Heart left ventricle (tissue), 13 donors: ENCODE measurements around the gene SLC22A15.

Experiments used
- POLR2A ChIP-seq, 2 donors: fragments of 450-650 bp; IDR thresholded peaks; one replicate each; pipeline ENCODE4 v1.6.1; 2017; ENCODE audit warnings: antibody characterized with exemption in 2 of 2, mild to moderate bottlenecking in 2 of 2, moderate library complexity in 2 of 2
- TF ChIP-seq, protein P1 (sequence below), 12 donors: fragments of 200-600 bp; sonication (generic) in 4 of 12; IDR thresholded peaks; one replicate each; pipeline versions ENCODE4 v1.5.0 to v1.8.0; 2018 to 2022; ENCODE audit warnings: antibody characterized with exemption in 12 of 12, mild to moderate bottlenecking in 5 of 12
- donor health status: ischemic (EF 13 %, LVEDD 7.1; RV severe dilation, severe dysfunction).
- donor health status: DM: no; HTN: yes; CAD: no.
- donor health status: DM: no; HTN: no; CAD: no.
- donor health status: ischemic (EF 25% LVEDD 6.9; RV normal size, moderate dysfunction).
- donor health status: ischemic (EF 25% LVEDD 5.7; RV mildly dilated, moderate dysfunction).
- donor health status: ischemic (EF 35%, LVEDD 5.7; RV mildly dilated, moderate dysfunction).
- donor health status: nonischemic (EF 11% LVEDD 7.7; RV severe dilation, severe dysfunction).
- donor health status: DM: yes; HTN: yes; CAD: no.
- donor health status: PGD.
- donor health status: ischemic (EF 29% LVEDD 5.4; RV normal size, mild dysfunction).
- donor health status: nonischemic (EF 23%, LVEDD 6.1; RV moderate dilation, normal function).

DNA sequence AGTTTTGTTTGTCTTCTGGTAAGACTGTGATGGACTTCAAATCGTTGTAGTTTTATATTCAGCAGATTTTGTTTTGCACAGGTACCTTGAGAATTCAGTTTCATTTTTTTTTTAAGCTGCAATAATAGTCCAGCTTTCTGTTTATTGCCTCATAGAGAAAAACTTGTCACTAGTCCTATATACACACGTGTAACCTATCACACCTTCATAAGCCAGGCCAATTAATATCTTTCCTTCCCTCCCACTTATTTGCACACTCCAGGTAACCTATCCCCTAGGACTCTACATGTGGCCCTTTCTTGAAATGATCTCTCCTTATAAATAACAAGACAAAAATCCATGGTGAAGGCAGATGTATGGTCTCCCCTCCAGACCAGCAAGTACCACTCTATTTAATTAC lies 62.4 kb downstream of the SLC22A15 start:
- TF ChIP-seq, protein P1, sequence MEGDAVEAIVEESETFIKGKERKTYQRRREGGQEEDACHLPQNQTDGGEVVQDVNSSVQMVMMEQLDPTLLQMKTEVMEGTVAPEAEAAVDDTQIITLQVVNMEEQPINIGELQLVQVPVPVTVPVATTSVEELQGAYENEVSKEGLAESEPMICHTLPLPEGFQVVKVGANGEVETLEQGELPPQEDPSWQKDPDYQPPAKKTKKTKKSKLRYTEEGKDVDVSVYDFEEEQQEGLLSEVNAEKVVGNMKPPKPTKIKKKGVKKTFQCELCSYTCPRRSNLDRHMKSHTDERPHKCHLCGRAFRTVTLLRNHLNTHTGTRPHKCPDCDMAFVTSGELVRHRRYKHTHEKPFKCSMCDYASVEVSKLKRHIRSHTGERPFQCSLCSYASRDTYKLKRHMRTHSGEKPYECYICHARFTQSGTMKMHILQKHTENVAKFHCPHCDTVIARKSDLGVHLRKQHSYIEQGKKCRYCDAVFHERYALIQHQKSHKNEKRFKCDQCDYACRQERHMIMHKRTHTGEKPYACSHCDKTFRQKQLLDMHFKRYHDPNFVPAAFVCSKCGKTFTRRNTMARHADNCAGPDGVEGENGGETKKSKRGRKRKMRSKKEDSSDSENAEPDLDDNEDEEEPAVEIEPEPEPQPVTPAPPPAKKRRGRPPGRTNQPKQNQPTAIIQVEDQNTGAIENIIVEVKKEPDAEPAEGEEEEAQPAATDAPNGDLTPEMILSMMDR (IDR thresholded peaks at IDR 0.05), result no peak
- no peak for TF ChIP-seq POLR2A (IDR thresholded peaks at IDR 0.05)
